GM12864 (cell line): ENCODE data around the gene SYNJ2.

Experiments used
- DNase-seq: peaks from one replicate; pipeline ENCODE4 v3.0.0-alpha.2; 2011; ENCODE audit warnings: low read depth
- H3K4me3 ChIP-seq: 2 replicates; pipeline ENCODE4 v1.5.1; 2011; ENCODE audit warnings: mild to moderate bottlenecking, low read depth, low read length, control low read depth
- TF ChIP-seq, protein P1 (sequence below): IDR thresholded peaks from 2 replicates; pipeline ENCODE4 v1.5.1; 2011; ENCODE audit warnings: low read depth, mild to moderate bottlenecking, moderate library complexity, low read length, control low read depth, inconsistent platforms; ENCODE audit errors: missing control alignments

SYNJ2 gene

DNA sequence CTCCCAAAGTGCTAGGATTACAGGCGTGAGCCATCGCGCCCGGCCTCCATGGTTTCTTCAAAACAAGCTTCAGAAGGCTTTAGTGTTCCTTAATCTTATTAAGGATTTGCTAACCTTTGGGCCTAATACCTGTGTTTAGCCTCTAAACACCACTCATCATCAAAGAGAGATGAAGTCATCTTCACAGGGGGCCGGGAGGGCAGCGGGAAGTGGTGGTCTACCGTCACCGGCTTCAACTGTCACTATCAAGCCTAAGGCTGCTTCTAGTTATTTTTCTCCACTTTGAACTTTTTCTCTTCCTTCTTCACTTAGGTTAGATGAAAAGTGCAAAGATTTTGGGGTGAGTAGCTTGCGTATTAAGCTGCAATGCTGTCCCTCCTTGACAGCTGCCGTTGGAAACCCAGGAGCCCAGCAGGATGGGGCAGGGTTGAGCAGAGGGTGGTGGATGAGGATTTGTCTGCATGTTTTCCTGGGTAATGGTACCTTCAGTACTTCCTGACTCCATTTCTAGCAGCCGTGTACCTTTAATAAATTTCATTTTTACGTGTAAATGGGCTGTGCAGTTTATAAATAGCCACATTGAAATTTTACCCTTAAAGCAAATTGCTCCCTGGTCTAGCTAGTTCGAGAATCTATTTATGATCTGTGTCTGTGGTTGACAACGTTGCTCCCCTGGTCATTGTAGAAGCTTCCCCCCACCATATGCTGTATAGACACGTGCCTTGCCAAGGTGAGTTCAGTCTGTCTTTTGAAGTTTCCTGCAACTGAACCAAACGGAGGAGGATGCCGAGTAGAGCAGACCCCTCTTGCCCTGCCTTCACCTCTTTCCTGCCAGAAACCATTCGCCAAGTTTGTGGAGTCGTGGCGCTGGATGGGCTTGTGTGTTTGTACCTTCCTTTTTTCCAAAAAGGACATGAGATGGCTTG is 64.8 kb downstream of the SYNJ2 start:
- TF ChIP-seq, protein P1, sequence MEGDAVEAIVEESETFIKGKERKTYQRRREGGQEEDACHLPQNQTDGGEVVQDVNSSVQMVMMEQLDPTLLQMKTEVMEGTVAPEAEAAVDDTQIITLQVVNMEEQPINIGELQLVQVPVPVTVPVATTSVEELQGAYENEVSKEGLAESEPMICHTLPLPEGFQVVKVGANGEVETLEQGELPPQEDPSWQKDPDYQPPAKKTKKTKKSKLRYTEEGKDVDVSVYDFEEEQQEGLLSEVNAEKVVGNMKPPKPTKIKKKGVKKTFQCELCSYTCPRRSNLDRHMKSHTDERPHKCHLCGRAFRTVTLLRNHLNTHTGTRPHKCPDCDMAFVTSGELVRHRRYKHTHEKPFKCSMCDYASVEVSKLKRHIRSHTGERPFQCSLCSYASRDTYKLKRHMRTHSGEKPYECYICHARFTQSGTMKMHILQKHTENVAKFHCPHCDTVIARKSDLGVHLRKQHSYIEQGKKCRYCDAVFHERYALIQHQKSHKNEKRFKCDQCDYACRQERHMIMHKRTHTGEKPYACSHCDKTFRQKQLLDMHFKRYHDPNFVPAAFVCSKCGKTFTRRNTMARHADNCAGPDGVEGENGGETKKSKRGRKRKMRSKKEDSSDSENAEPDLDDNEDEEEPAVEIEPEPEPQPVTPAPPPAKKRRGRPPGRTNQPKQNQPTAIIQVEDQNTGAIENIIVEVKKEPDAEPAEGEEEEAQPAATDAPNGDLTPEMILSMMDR, result no peak
- peak; percentile 22 for DNase-seq
- no peak overlapping the region for H3K4me3 ChIP-seq

DNA sequence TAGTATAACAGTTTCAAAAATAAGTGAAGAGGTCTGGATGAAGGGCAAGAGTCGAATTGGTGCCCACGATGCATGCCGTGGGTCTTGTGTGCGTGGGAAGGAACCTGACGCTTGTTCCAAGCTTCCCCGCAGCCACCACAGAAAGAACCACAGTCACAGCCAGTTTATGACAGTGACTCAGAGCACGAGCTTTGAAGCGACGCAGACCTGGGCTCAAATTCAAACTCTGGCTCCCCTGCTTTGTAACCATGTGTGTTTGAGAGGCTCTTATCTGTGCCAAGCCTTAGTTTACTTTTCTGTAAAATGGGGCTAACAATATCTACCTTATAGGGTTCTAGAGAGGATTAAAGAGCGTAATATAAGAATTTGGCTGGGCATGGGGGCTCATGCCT is 65.5 kb downstream of the SYNJ2 start:
- TF ChIP-seq, protein P1, result no peak
- H3K4me3 ChIP-seq, result no peak overlapping the region
- DNase-seq, result peak; percentile 36

DNA sequence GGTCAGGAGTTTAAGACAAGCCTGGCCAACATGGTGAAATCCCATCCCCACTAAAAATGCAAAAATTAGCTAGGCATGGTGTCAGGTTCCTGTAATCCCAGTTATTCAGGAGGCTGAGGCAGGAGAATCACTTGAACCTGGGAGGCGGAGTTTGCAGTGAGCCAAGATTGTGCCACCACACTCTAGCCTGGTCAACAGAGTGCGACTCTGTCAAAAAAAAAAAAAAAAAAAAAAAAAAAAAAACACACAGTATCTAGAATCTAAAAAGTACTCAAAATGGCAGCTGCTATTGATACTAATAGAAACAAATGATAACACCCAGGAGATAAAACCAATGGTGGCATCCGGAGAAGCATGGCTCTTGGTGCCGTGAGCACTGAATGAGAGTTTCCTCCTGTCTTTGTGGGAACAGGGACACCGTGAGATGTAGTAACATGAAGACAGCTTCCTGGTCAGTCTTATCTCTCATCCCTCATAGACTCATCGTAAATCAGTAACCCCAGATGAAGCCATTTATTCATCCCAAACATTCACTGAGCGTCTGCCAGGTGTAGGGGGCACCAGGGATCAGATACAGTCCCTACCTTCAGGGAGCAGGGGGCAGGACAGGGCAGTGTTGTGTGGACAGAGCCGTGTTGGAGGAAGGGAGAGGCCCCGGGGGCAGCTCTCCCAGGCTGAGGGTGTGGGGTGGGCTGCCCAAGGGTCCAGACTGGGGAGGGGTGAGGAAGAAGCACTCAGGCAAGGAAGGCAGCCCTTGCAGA is 66.1 kb downstream of the SYNJ2 start:
- TF ChIP-seq, protein P1, result no peak
- no peak overlapping the region for H3K4me3 ChIP-seq
- no peak for DNase-seq

DNA sequence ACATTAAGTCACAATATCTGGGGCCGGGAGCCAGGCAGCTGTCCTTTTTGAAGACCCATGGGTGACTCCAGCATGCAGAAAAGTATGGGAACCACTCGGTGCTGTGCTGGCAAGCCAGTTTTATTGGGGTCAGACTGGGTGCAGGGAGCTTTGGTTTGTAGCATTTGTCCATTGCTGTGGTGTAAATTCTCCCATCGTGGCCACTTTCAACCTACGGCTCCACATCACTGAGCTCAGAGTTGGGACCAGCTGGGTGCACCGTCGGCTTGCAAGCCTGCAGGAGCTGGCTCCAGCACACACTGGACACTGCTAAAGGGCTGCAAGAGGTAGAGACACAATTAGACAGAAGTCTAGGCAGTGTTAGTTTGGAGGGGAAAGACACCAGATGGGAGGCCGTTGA is 66.9 kb downstream of the SYNJ2 start:
- DNase-seq, result no peak
- no peak overlapping the region for H3K4me3 ChIP-seq
- TF ChIP-seq, protein P1, result no peak

DNA sequence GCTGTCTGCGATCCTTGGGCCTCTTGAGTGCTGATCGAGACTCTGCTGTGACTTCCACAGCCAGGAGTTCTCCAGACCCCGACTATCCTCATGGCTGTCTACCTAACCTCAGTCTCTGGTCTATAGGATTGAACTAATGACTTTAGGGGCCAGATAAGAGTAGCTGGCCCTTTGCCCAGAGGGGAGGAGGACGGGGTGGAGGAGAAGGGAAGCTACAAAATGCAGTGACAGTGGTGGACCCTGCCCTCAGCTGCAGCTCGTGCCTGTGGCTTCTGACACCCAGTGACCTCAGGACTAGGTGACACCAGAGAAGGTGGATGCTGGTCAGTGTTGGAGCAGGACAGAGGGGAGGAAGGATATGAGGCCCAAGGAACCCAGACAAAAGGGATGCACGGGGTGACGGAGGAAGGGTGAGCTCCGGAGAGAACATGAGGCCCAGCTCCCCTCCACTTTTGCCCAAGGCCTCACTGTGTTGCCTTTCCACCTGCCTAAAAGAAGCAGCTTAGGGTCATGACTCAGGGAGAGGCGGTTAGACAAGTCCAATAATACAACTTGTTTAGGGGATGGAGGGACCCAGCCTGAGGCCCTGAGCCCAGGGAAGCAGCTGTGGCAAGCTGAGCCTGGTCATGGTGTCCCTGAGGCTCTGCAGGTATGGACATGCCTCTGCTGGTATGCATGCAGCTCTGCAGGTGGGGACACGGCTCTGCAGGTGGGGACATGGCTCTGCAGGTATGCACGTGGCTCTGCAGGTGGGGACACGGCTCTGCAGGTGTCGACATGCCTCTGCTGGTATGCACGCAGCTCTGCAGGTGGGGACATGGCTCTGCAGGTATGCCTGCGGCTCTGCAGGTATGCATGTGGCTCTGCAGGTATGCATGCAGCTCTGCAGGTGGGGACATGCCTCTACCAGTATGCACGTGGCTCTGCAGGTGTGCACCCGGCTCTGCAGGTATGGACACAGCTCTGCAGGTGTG is 67.7 kb downstream of the SYNJ2 start:
- DNase-seq, result no peak
- TF ChIP-seq, protein P1, result no peak
- H3K4me3 ChIP-seq, result no peak overlapping the region

DNA sequence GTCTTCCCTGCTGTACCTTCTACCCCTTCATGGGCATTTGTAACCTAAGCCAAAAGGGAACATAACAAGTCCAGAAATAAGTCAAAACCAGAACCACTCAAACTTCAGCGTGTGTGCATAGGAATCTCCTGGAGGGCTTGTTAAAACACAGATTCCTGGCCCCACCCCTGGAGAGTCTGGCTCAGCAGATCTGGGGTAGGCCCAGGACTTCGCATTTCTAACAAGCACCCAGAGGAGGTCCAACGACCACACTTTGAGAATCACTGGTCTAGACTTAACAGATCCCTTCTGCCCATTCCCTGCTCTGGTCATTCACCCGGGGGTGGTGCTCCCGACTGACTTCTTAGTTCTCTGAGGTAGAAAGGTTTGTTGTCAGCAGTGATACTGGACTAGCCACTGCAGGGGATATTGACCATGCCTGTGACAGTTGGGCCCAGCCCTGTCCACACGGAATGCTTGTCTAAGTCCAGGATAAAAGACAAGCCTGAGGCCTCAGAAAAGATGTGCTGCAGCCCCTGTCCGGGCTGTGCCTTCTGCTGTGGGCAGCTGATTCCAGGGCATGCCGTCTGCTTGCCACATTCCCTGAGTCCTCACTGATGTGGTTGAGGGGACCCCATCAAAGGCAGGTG is 68.6 kb downstream of the SYNJ2 start:
- no peak for DNase-seq
- TF ChIP-seq, protein P1, result no peak
- H3K4me3 ChIP-seq, result no peak overlapping the region
